ENCODE results near the gene HNRNPUL1.

The HNRNPUL1 gene

DNA sequence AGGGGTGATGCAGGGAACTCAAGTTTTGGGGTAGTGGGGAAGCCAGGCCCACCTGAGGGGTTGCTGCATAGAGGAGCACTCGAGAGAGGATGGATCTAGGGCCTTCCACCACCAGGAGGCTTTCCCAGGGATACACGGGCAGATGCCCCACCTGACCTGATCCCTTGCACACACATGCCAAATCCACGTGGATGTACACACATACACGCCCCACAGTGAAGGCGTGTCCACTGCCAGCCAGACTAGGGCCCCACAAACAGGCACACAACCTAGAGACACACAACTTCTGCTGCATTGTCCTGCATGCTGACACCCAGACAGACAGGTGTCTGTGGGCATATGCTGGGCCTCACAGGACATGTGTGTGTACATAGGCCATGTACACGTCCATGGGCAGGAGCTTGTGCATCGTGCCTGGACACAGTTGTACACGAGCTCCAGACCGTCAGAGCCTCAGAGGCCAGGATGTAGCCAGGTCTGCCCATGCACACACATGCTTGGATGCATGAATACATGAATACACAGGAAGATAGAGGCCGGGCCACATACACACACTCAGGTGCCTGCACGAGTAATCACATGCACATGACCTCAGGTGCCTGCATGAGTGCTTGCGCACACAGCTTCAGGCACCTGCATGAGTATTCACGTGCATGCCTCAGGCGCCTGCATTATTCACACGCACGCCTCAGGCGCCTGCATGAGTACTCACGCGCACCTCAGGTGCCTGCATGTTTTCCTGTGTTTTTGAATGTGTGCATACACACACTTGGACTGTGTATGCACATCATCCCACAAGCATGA is 54.7 kb downstream of the HNRNPUL1 start:
- H3K27ac Mint-ChIP-seq, result no peak overlapping the region
- no peak overlapping the region for H3K4me3 Mint-ChIP-seq
- no peaks in the 10 kb centered on the region for H3K27me3 Mint-ChIP-seq (ENCODE audit: low read depth)
- peaks cover 16% of the 10 kb centered on the region for H3K4me1 Mint-ChIP-seq
- H3K9me3 Mint-ChIP-seq, result no peaks in the 10 kb centered on the region
- H3K36me3 Mint-ChIP-seq (ENCODE audit: low read depth), result peaks cover 46% of the 10 kb centered on the region
- TF ChIP-seq, protein P1, sequence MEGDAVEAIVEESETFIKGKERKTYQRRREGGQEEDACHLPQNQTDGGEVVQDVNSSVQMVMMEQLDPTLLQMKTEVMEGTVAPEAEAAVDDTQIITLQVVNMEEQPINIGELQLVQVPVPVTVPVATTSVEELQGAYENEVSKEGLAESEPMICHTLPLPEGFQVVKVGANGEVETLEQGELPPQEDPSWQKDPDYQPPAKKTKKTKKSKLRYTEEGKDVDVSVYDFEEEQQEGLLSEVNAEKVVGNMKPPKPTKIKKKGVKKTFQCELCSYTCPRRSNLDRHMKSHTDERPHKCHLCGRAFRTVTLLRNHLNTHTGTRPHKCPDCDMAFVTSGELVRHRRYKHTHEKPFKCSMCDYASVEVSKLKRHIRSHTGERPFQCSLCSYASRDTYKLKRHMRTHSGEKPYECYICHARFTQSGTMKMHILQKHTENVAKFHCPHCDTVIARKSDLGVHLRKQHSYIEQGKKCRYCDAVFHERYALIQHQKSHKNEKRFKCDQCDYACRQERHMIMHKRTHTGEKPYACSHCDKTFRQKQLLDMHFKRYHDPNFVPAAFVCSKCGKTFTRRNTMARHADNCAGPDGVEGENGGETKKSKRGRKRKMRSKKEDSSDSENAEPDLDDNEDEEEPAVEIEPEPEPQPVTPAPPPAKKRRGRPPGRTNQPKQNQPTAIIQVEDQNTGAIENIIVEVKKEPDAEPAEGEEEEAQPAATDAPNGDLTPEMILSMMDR (IDR thresholded peaks at IDR 0.05; ENCODE audit: unreplicated experiment in 3 of 3), result no peak

DNA sequence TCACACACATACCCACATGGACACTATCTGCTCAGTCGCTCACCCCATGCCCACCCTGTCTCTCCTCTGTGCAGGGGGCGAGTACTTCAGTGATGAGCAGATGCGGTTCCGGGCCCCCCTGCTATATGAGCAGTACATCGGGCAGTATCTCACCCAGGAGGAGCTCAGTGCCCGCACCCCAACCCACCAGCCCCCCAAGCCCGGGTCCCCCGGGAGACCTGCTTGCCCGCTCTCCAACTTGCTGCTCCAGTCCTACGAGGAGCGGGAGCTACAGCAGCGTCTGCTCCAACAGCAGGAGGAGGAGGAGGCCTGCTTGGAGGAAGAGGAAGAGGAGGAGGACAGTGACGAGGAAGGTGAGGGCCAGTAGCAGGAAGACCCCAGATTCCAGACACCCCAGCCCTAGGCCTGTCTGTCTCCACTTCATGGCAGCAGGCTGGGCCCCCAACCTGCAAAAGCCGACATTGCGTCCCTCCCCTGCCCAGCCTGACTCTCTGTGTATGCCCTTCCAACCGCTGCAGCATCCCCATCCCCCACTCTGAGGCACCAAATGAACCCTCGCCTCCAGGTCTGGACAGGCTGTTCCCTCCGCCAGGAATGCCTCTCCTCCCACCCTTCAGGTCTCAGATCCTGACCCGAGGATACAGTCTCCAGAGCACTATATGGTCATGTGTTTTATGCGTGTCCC is 55.5 kb downstream of the HNRNPUL1 start:
- H3K27me3 Mint-ChIP-seq (ENCODE audit: low read depth), result no peaks in the 10 kb centered on the region
- no peaks in the 10 kb centered on the region for H3K9me3 Mint-ChIP-seq
- peaks cover 23% of the 10 kb centered on the region for H3K4me1 Mint-ChIP-seq
- H3K4me3 Mint-ChIP-seq, result no peak overlapping the region
- H3K27ac Mint-ChIP-seq, result no peak overlapping the region
- TF ChIP-seq, protein P1 (IDR thresholded peaks at IDR 0.05; ENCODE audit: unreplicated experiment in 3 of 3), result no peak
- peaks cover 40% of the 10 kb centered on the region for H3K36me3 Mint-ChIP-seq (ENCODE audit: low read depth)

DNA sequence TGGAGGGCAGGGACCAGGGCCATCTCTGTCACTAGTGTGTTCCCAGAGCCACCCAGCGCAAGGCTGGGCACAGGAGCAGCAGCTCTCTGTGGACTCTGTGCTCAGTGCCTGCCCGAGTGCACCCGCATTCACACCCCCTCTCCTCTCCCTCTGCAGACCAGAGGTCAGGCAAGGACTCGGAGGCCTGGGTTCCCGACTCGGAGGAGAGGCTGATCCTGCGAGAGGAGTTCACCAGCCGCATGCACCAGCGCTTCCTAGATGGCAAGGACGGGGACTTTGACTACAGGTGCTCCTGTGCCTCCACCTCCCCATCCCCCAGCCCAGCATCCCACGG is 56.0 kb downstream of the HNRNPUL1 start:
- peaks cover 28% of the 10 kb centered on the region for H3K4me1 Mint-ChIP-seq
- no peaks in the 10 kb centered on the region for H3K9me3 Mint-ChIP-seq
- TF ChIP-seq, protein P1 (IDR thresholded peaks at IDR 0.05; ENCODE audit: unreplicated experiment in 3 of 3), result no peak
- no peak overlapping the region for H3K27ac Mint-ChIP-seq
- H3K36me3 Mint-ChIP-seq (ENCODE audit: low read depth), result peaks cover 40% of the 10 kb centered on the region
- no peak overlapping the region for H3K4me3 Mint-ChIP-seq
- no peaks in the 10 kb centered on the region for H3K27me3 Mint-ChIP-seq (ENCODE audit: low read depth)

DNA sequence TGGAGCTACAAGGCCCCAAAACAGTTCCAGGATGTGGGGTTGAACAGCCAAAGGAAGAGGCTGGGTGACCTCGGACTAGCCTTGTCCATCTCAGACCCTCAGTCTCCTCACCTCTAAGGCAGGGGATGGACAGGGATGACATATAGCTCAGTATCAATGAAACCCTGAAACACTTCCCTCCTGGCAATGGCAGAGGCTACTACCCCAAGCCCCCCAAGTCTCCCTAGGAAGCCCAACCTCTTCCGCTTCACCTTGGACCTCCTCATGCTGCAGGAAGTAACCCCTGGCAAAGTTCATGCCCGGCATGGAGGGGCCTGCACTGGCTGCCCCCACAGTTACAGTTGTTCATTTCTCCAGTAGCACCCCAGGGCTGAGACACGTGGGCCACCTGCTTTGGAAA is 56.4 kb downstream of the HNRNPUL1 start:
- TF ChIP-seq, protein P1 (IDR thresholded peaks at IDR 0.05; ENCODE audit: unreplicated experiment in 3 of 3), result no peak
- Mint-ChIP-seq H3K9me3 (no peaks in the 10 kb centered on the region), H3K4me3 (no peak overlapping the region), H3K27me3 (ENCODE audit: low read depth) (no peaks in the 10 kb centered on the region), H3K27ac (no peak overlapping the region), H3K36me3 (ENCODE audit: low read depth) (peaks cover 40% of the 10 kb centered on the region), H3K4me1 (peaks cover 32% of the 10 kb centered on the region)

DNA sequence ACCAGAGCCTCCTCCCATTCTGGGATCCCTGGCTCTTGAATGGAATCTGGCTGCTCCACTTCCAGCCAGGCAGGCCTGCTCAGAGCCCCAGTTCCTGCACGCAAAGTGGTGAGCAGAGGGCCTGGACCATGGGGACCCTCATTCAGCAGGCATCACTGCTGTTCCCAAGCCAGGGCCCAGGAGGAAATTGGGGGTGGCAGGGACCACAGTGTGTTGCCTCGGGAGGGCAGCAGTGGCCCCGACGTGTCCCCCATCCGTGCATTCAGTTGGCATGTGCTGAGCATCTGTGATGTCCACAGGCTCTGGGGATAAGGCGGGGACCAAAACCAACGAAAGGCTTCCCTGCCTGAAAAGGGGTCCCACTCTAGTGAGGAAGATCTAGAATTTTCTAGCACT is 57.0 kb downstream of the HNRNPUL1 start:
- H3K36me3 Mint-ChIP-seq (ENCODE audit: low read depth), result peaks cover 35% of the 10 kb centered on the region
- no peak overlapping the region for H3K4me3 Mint-ChIP-seq
- H3K27me3 Mint-ChIP-seq (ENCODE audit: low read depth), result no peaks in the 10 kb centered on the region
- H3K27ac Mint-ChIP-seq, result peak overlapping the region in 2 of 3 experiments; percentile 60 to 64
- peaks cover 35% of the 10 kb centered on the region for H3K4me1 Mint-ChIP-seq
- TF ChIP-seq, protein P1 (IDR thresholded peaks at IDR 0.05; ENCODE audit: unreplicated experiment in 3 of 3), result no peak
- H3K9me3 Mint-ChIP-seq, result no peaks in the 10 kb centered on the region

All from nephron (organoid).